ENCODE measurements around the gene ZNF646.

- TF ChIP-seq CTCF (IDR thresholded peaks at IDR 0.05) (no peak), POLR2A (IDR thresholded peaks at IDR 0.05) (no peak)
Measured at GRCh38 chr16:31081428-31082351, 7.5 kb downstream of the ZNF646 start.
